ENCODE measurements around the gene TBX19. TPM values are rescaled to one million over a fixed set of nuclear protein-coding genes. Genes with fewer than 3 reads are reported as not detected.

Gene TBX19
- total and polyA plus RNA-seq, 2 of the 8 experiments (the other 6 are each of a cell fraction or from before 2014, with no cell fraction given): 1.0 to 1.8 TPM

DNA sequence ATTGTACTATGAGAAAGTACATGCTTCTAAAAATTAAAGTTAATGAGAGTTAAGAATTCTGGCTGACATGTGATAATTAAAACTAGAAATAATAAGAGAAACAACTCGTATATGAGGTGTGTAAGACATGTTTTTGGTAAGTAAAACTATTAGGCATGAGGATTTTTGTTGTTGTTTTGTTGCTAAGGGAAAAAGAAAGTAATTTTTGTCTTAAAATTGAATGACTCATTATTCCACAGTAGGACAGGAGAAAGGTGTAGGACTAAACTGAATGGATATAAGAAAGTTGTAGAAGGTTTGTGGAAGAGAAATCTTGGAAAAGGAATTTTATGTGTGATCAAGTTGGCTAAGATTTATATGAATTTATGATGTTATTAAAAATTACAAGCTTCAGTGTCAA is 54.8 kb downstream of the TBX19 start:
- no peak overlapping the region for H2BK5ac ChIP-seq (ENCODE audit: low read depth, low read length)
- H4K20me1 ChIP-seq (replicated peaks in 1 of 2; ENCODE audit: control insufficient read depth in 1 of 2, insufficient read depth in 2 of 2, low read length in 2 of 2): no peaks in the 10 kb centered on the region
- POLR2A ChIA-PET (ENCODE audit: partially characterized antibody): no interaction called here
- H3K23me2 ChIP-seq (ENCODE audit: low read depth, low read length): no peaks in the 10 kb centered on the region; the same call in 1 of the 2 replicates
- H3K79me1 ChIP-seq (ENCODE audit: low read depth, low read length): no peaks in the 10 kb centered on the region
- no peak overlapping the region for H2BK15ac ChIP-seq (ENCODE audit: low read length)
- no peak overlapping the region for H4K91ac ChIP-seq (replicated peaks; ENCODE audit: insufficient read length, low read length)
- H3K9ac ChIP-seq (replicated peaks in 1 of 4; ENCODE audit: extremely low read depth in 1 of 4, low read depth in 3 of 4, low read length in 3 of 4): no peak overlapping the region
- H3K14ac ChIP-seq (ENCODE audit: insufficient read length): no peak overlapping the region
- H3K27me3 ChIP-seq (replicated peaks in 1 of 4; ENCODE audit: control insufficient read depth in 3 of 4, extremely low read depth in 1 of 4, insufficient read depth in 3 of 4, low read length in 3 of 4): no peaks in the 10 kb centered on the region
- H4K5ac ChIP-seq (ENCODE audit: insufficient read length, low read depth, low read length): no peak overlapping the region
- no peak overlapping the region for H3K4me3 ChIP-seq (ENCODE audit: extremely low read depth in 1 of 4, insufficient read depth in 2 of 4, low read depth in 3 of 4, low read length in 4 of 4)
- no peaks in the 10 kb centered on the region for H3K79me2 ChIP-seq (ENCODE audit: control insufficient read depth in 1 of 2, insufficient read depth in 2 of 2, low read length in 2 of 2)
- H2BK20ac ChIP-seq (ENCODE audit: low read length): no peak overlapping the region
- no peaks in the 10 kb centered on the region for H3K36me3 ChIP-seq (ENCODE audit: control insufficient read depth in 2 of 4, insufficient read depth in 4 of 4, low read length in 3 of 4)
- TF ChIP-seq BACH1 (IDR thresholded peaks at IDR 0.05; ENCODE audit: low read length): no peak
- TF ChIP-seq SIN3A (conservative IDR thresholded peaks at IDR 0.05 in 1 of 2, IDR thresholded peaks at IDR 0.05 in 1 of 2; ENCODE audit: low read depth in 1 of 2, low read length in 2 of 2): no peak
- H2AFZ ChIP-seq (ENCODE audit: low read length): no peak overlapping the region
- H2AK5ac ChIP-seq (ENCODE audit: low read depth, low read length): no peak overlapping the region
- CTCF ChIA-PET (ENCODE audit: partially characterized antibody): interaction anchor here (0.7 to 1.2 kb wide), 2 partner anchors 31 to 100 kb away, joined by 3 read pairs; no protein-coding TSS in a partner anchor
- WGBS, 2 experiments (ENCODE audit: extremely low coverage in 1 of 2, insufficient coverage in 1 of 2, insufficient read length in 1 of 2, insufficient replicate concordance in 2 of 2, low coverage in 1 of 2, low lambda C conversion rate in 2 of 2, missing lambda C conversion rate in 1 of 2): 79% methylated on average over 1 of the region's 1 CpG; no CpG with 5 or more reads in 1 of the 2 experiments
- H3K4me2 ChIP-seq (ENCODE audit: insufficient read depth in 1 of 2, low read depth in 2 of 2, low read length in 2 of 2): no peak overlapping the region
- no peak overlapping the region for H4K8ac ChIP-seq (ENCODE audit: extremely low read depth, insufficient read depth, low read length)
- FAIRE-seq (no peak), DNase-seq (ENCODE audit: low read depth in 1 of 2, low spot score in 2 of 2) (no peak)
- no peak overlapping the region for H3K27ac ChIP-seq (ENCODE audit: low read depth, low read length)
- no peak overlapping the region for H3K4ac ChIP-seq (replicated peaks; ENCODE audit: insufficient read length, low read depth, low read length)
- no peak overlapping the region for H2BK12ac ChIP-seq (ENCODE audit: low read depth, low read length)
- H3K56ac ChIP-seq (replicated peaks; ENCODE audit: insufficient read length, low read depth, low read length): no peak overlapping the region
- H3K4me1 ChIP-seq (replicated peaks in 1 of 4; ENCODE audit: control insufficient read depth in 3 of 4, insufficient read depth in 4 of 4, low read length in 3 of 4): no peaks in the 10 kb centered on the region; a peak in 3 of 7 replicates
- H2BK120ac ChIP-seq (replicated peaks; ENCODE audit: low read depth, low read length): no peak overlapping the region
- no peak overlapping the region for H3K23ac ChIP-seq (ENCODE audit: insufficient read length)
- H3K9me3 ChIP-seq (ENCODE audit: insufficient read depth in 2 of 2, low read depth in 1 of 2, low read length in 1 of 2): no peaks in the 10 kb centered on the region; a peak in 1 of 4 replicates
- no peak overlapping the region for H3K18ac ChIP-seq (ENCODE audit: extremely low read depth, low read length)

Data from H1 (cell line).